Calu3 (cell line): ENCODE measurements around the gene NPAS3. TPM values are rescaled to one million over a fixed set of nuclear protein-coding genes. Genes with fewer than 3 reads are reported as not detected.

ENCODE experiments used
- BruUV-seq: library from RNA; stranded (reverse); fragments of 400-500 nt; replicated peaks from 2 replicates; lab custom pipeline; 2021; lab: Mats Ljungman, UMichigan
- CTCF ChIA-PET: fragments of 300-600 bp; sonication (Branson Sonifier 250); formaldehyde crosslinking; loops from one replicate; lab custom pipeline; 2022; ENCODE audit warnings: antibody characterized with exemption; lab: Charles Lee
- DNase-seq: peaks from one replicate; pipeline ENCODE4 v3.0.0; 2022
- H3K27ac Mint-ChIP-seq: one replicate; pipeline ENCODE4 v1.8.0; 2022; ENCODE audit warnings: mixed read lengths; ENCODE audit not compliant: unreplicated experiment
- H3K27me3 Mint-ChIP-seq: one replicate; pipeline ENCODE4 v1.8.0; 2022; ENCODE audit warnings: mixed read lengths; ENCODE audit not compliant: unreplicated experiment
- H3K36me3 Mint-ChIP-seq: one replicate; pipeline ENCODE4 v1.8.0; 2022; ENCODE audit warnings: mild to moderate bottlenecking, moderate library complexity, mixed read lengths; ENCODE audit not compliant: insufficient read depth, unreplicated experiment
- H3K4me1 Mint-ChIP-seq: one replicate; pipeline ENCODE4 v1.8.0; 2022; ENCODE audit warnings: mild to moderate bottlenecking, low read depth, mixed read lengths; ENCODE audit not compliant: unreplicated experiment
- H3K4me3 Mint-ChIP-seq: one replicate; pipeline ENCODE4 v1.8.0; 2022; ENCODE audit warnings: mild to moderate bottlenecking, low read depth, moderate library complexity, mixed read lengths; ENCODE audit not compliant: unreplicated experiment
- H3K9me3 Mint-ChIP-seq: one replicate; pipeline ENCODE4 v1.8.0; 2022; ENCODE audit warnings: low read depth, mixed read lengths; ENCODE audit not compliant: unreplicated experiment
- CTCF ChIP-seq: fragments of 200-600 bp; IDR thresholded peaks from one replicate; pipeline ENCODE4 v1.8.0; 2022; ENCODE audit warnings: antibody characterized with exemption; ENCODE audit not compliant: unreplicated experiment
- intact Hi-C: fragments of 100-400 bp; cut with micrococcal nuclease; formaldehyde crosslinking; loops from one replicate; pipeline ENCODE4 v1.10.0; 2022; ENCODE audit not compliant: unreplicated experiment
- total RNA-seq: library from RNA; stranded (reverse); gene quantifications from 2 replicates; pipeline ENCODE4 v1.2.3, GENCODE V29; 2022

Gene NPAS3
- total RNA-seq, 1 experiment from 2014 or later, result not detected

GRCh38 chr14:33120341-33120740 is 181.7 kb downstream of the NPAS3 start:
- H3K36me3 Mint-ChIP-seq, result no peaks in the 10 kb centered on the region
- no peaks in the 10 kb centered on the region for H3K4me1 Mint-ChIP-seq
- H3K27ac Mint-ChIP-seq, result no peak overlapping the region
- CTCF ChIA-PET, result interaction anchor here (0.6 kb wide), 1 partner anchor 1190 kb away, joined by 3 read pairs; no protein-coding TSS in a partner anchor
- no TSS peak for BruUV-seq
- no peak for TF ChIP-seq CTCF
- DNase-seq, result no peak
- H3K27me3 Mint-ChIP-seq, result no peaks in the 10 kb centered on the region
- peaks cover 2% of the 10 kb centered on the region for H3K9me3 Mint-ChIP-seq
- no peak overlapping the region for H3K4me3 Mint-ChIP-seq
- intact Hi-C loops, result no loop called here

- no peak for TF ChIP-seq CTCF
- Mint-ChIP-seq H3K4me3 (no peak overlapping the region), H3K27me3 (no peaks in the 10 kb centered on the region), H3K27ac (no peak overlapping the region), H3K9me3 (peaks cover 2% of the 10 kb centered on the region), H3K4me1 (no peaks in the 10 kb centered on the region), H3K36me3 (no peaks in the 10 kb centered on the region)
- no TSS peak for BruUV-seq
- CTCF ChIA-PET, result interaction anchor here (0.6 kb wide), 1 partner anchor 1190 kb away, joined by 3 read pairs; no protein-coding TSS in a partner anchor
- DNase-seq, result no peak
- intact Hi-C loops, result no loop called here
Measured at GRCh38 chr14:33120966-33121365, 182.3 kb downstream of the NPAS3 start.

- H3K4me3 Mint-ChIP-seq, result no peak overlapping the region
- no peaks in the 10 kb centered on the region for H3K27me3 Mint-ChIP-seq
- H3K4me1 Mint-ChIP-seq, result no peaks in the 10 kb centered on the region
- H3K27ac Mint-ChIP-seq, result no peak overlapping the region
- TF ChIP-seq CTCF, result no peak
- peaks cover 2% of the 10 kb centered on the region for H3K9me3 Mint-ChIP-seq
- no peaks in the 10 kb centered on the region for H3K36me3 Mint-ChIP-seq
- CTCF ChIA-PET, result no interaction called here
- DNase-seq, result no peak
- intact Hi-C loops, result no loop called here
- no TSS peak for BruUV-seq
Measured at GRCh38 chr14:33123281-33123680, 184.6 kb downstream of the NPAS3 start.

- no peak for DNase-seq
- TF ChIP-seq CTCF, result no peak
- Mint-ChIP-seq H3K4me1 (no peaks in the 10 kb centered on the region), H3K36me3 (no peaks in the 10 kb centered on the region), H3K27ac (no peak overlapping the region), H3K4me3 (no peak overlapping the region), H3K9me3 (peaks cover 2% of the 10 kb centered on the region), H3K27me3 (peaks cover 5% of the 10 kb centered on the region)
- CTCF ChIA-PET, result no interaction called here
- no TSS peak for BruUV-seq
- intact Hi-C loops, result no loop called here
Measured at GRCh38 chr14:33126433-33126832, 187.8 kb downstream of the NPAS3 start.
